ENCODE measurements around the gene CLIC2. TPM values are rescaled to one million over a fixed set of nuclear protein-coding genes. Genes with fewer than 3 reads are reported as not detected.
"Not testable (repeated sequence)": the region's sequence is repeated elsewhere in the genome, so short reads cannot be mapped to it uniquely, and the experiment has no call there.

CLIC2 gene
- total RNA-seq, 1 donor from 2014 or later: not detected

GRCh38 chrX:155293771-155294170 is 40.6 kb downstream of the CLIC2 start:
- Histone ChIP-seq H3K36me3 (no peaks in the 10 kb centered on the region), H3K4me1 (peaks cover 3% of the 10 kb centered on the region), H4K20me1 (ENCODE audit: low read depth) (no peaks in the 10 kb centered on the region), H3K9ac (no peak overlapping the region), H3K4me2 (no peak overlapping the region), H3F3A (ENCODE audit: low read depth) (no peaks in the 10 kb centered on the region), H3K9me3 (ENCODE audit: low read depth) (no peaks in the 10 kb centered on the region), H3K79me2 (ENCODE audit: low read depth) (no peaks in the 10 kb centered on the region), H3K27ac (no peak overlapping the region), H3K27me3 (no peaks in the 10 kb centered on the region), H3K4me3 (no peak overlapping the region), H2AFZ (replicated peaks) (no peak overlapping the region)
- H3K4me1 Mint-ChIP-seq: no peaks in the 10 kb centered on the region
- DNase-seq (ENCODE audit: low spot score): no peak
- no peaks in the 10 kb centered on the region for H3K27me3 Mint-ChIP-seq (ENCODE audit: insufficient read depth, low read depth)
- H3K4me3 Mint-ChIP-seq: no peak overlapping the region
- no peak overlapping the region for H3K27ac Mint-ChIP-seq
- no peaks in the 10 kb centered on the region for H3K36me3 Mint-ChIP-seq
- TF ChIP-seq EZH2 (IDR thresholded peaks at IDR 0.05): no peak
- TF ChIP-seq EZH2phosphoT487 (IDR thresholded peaks at IDR 0.05): no peak
- no peak for TF ChIP-seq CTCF (IDR thresholded peaks at IDR 0.05)
- peaks cover 6% of the 10 kb centered on the region for H3K9me3 Mint-ChIP-seq

GRCh38 chrX:155279873-155280272 is 54.5 kb downstream of the CLIC2 start:
- H3K4me3 Mint-ChIP-seq: no peak overlapping the region
- H3K9me3 Mint-ChIP-seq: peaks cover 3% of the 10 kb centered on the region
- H3F3A ChIP-seq (ENCODE audit: low read depth): no peaks in the 10 kb centered on the region
- no peaks in the 10 kb centered on the region for H3K36me3 Mint-ChIP-seq
- H3K27me3 Mint-ChIP-seq (ENCODE audit: insufficient read depth, low read depth): no peaks in the 10 kb centered on the region
- H3K27ac ChIP-seq: no peak overlapping the region
- H3K79me2 ChIP-seq (ENCODE audit: low read depth): no peaks in the 10 kb centered on the region
- H3K4me1 Mint-ChIP-seq: no peaks in the 10 kb centered on the region
- no peaks in the 10 kb centered on the region for H3K4me1 ChIP-seq
- no peaks in the 10 kb centered on the region for H3K36me3 ChIP-seq
- no peaks in the 10 kb centered on the region for H3K27me3 ChIP-seq
- H2AFZ ChIP-seq (replicated peaks): no peak overlapping the region
- H3K4me2 ChIP-seq: no peak overlapping the region
- H3K9me3 ChIP-seq (ENCODE audit: low read depth): peaks cover 6% of the 10 kb centered on the region
- DNase-seq (ENCODE audit: low spot score): no peak
- no peak overlapping the region for H3K9ac ChIP-seq
- TF ChIP-seq EZH2phosphoT487 (IDR thresholded peaks at IDR 0.05): no peak
- no peak for TF ChIP-seq EZH2 (IDR thresholded peaks at IDR 0.05)
- TF ChIP-seq CTCF (IDR thresholded peaks at IDR 0.05): no peak
- H4K20me1 ChIP-seq (ENCODE audit: low read depth): no peaks in the 10 kb centered on the region
- no peak overlapping the region for H3K27ac Mint-ChIP-seq
- no peak overlapping the region for H3K4me3 ChIP-seq

GRCh38 chrX:155270969-155271368 is 63.4 kb downstream of the CLIC2 start:
- Mint-ChIP-seq H3K4me1 (no peaks in the 10 kb centered on the region), H3K4me3 (no peak overlapping the region)
- H3K27me3 ChIP-seq: no peaks in the 10 kb centered on the region

GRCh38 chrX:155267995-155268394 is 66.4 kb downstream of the CLIC2 start:
- not testable (repeated sequence) for H3K4me3 ChIP-seq; H3K36me3 Mint-ChIP-seq; DNase-seq (ENCODE audit: low spot score); H3K36me3 ChIP-seq; H2AFZ ChIP-seq (replicated peaks); H3K27ac ChIP-seq; H3K27me3 Mint-ChIP-seq (ENCODE audit: insufficient read depth, low read depth); H3K4me2 ChIP-seq; H3K27me3 ChIP-seq; H3K4me1 ChIP-seq; H3K4me1 Mint-ChIP-seq; H3F3A ChIP-seq (ENCODE audit: low read depth); H3K27ac Mint-ChIP-seq; H3K4me3 Mint-ChIP-seq; H4K20me1 ChIP-seq (ENCODE audit: low read depth); H3K9ac ChIP-seq; H3K79me2 ChIP-seq (ENCODE audit: low read depth)
- H3K9me3 Mint-ChIP-seq: peaks cover 12% of the 10 kb centered on the region
- H3K9me3 ChIP-seq (ENCODE audit: low read depth): peaks cover 20% of the 10 kb centered on the region

More at GRCh38 chrX:155270969-155271368, 63.4 kb downstream of the CLIC2 start:
- no peak overlapping the region for H2AFZ ChIP-seq (replicated peaks)
- H3K9me3 ChIP-seq (ENCODE audit: low read depth): peaks cover 20% of the 10 kb centered on the region
- no peaks in the 10 kb centered on the region for H4K20me1 ChIP-seq (ENCODE audit: low read depth)
- H3K36me3 ChIP-seq: no peaks in the 10 kb centered on the region
- Mint-ChIP-seq H3K36me3 (no peaks in the 10 kb centered on the region), H3K27me3 (ENCODE audit: insufficient read depth, low read depth) (no peaks in the 10 kb centered on the region), H3K9me3 (peaks cover 12% of the 10 kb centered on the region), H3K27ac (no peak overlapping the region)
- TF ChIP-seq EZH2phosphoT487 (IDR thresholded peaks at IDR 0.05) (no peak), CTCF (IDR thresholded peaks at IDR 0.05) (no peak), EZH2 (IDR thresholded peaks at IDR 0.05) (no peak)
- no peaks in the 10 kb centered on the region for H3K79me2 ChIP-seq (ENCODE audit: low read depth)
- no peak overlapping the region for H3K4me2 ChIP-seq
- H3K4me1 ChIP-seq: no peaks in the 10 kb centered on the region
- no peak overlapping the region for H3K27ac ChIP-seq
- no peak overlapping the region for H3K9ac ChIP-seq
- no peaks in the 10 kb centered on the region for H3F3A ChIP-seq (ENCODE audit: low read depth)
- no peak overlapping the region for H3K4me3 ChIP-seq
- DNase-seq (ENCODE audit: low spot score): no peak

Data from neural progenitor cell (in vitro differentiated cells).